SW480 (cell line): ENCODE measurements around the gene KCNAB1.
A peak's percentile ranks its signal among the peaks of the same experiment; 100 is the strongest.
"Not testable (repeated sequence)": the region's sequence is repeated elsewhere in the genome, so short reads cannot be mapped to it uniquely, and the experiment has no call there.

ENCODE experiments used
- DNase-seq: peaks from one replicate; pipeline ENCODE4 v3.0.0-alpha.2; 2016; ENCODE audit warnings: low spot score

KCNAB1 gene

DNA sequence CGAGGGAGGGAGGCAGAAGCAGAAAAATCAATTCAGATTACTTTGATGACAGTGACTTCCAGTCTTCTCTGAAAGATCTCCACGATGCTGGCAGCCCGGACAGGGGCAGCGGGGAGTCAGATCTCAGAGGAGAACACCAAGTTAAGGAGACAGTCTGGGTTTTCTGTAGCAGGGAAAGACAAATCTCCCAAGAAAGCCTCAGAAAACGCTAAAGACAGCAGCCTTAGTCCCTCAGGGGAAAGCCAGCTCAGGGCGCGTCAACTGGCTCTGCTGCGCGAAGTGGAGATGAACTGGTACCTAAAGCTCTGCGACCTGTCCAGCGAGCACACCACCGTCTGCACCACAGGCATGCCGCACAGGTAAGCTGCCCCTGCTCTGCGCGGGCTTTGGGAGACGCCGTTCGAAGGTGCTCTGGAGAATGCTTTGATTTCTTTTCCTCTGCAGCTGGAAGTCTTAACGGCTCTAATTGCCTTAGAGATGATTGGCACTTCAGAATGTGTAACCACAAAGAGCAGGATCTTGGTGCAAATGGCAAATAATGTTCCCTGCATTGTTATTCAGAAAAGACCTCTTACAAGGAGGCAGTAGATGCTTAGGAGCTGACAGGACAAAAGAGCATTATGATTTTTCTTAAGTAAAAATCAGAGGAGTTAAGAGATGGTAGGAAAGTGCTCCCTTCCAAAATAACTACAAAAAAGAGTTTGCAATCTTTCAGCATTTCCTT lies at the start of gene KCNAB1:
Gene KCNAB1 (plus strand): TSS at position 51 of the 724 bp plus-strand sequence.
- no peak for DNase-seq

DNA sequence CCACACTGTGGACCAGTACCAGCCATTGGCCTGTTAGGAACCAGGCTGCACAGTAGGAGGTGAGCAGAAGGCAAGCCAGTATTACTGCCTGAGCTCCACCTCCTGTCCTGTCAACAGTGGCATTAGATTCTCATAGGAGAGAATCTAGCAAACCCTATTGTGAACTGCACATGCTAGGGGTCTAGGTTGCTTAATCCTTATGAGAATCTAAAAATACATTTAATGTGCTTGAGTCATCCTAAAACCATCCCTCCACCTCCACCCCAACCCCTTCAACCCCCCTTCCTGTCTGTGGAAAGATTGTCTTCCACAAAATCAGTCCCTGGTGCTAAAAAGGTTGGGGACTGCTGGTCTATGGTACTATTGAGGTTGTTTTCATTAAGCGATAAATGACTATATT lies 49.3 kb upstream of the KCNAB1 start:
- no peak for DNase-seq

DNA sequence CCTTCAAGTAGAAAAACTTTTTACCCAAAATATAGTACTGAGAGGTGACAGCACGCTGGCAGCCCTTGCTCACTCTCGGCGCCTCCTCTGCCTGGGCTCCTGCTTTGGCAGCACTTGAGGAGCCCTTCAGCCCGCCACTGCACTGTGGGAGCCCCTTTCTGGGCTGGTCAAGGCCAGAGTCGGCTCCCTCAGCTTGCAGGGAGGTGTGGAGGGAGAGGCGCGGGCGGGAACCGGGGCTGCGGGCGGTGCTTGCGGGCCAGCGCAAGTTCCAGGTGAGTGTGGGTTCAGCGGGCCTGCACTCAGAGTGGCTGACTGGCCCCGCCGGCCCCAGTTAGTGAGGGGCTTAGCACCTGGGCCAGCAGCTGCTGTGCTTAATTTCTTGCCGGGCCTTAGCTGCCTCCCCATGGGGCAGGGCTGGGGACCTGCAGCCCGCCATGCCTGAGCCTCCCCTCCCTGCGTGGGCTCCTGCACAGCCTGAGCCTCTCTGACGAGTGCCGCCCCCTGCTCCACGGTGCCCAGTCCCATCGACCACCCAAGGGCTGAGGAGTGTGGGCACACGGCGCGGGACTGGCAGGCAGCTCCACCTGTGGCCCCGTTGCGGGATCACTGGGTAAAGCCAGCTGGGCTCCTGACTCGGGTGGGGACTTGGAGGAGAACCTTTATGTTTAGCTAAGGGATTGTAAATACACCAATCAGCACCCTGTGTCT lies 47.3 kb upstream of the KCNAB1 start:
- not testable (repeated sequence) for DNase-seq

DNA sequence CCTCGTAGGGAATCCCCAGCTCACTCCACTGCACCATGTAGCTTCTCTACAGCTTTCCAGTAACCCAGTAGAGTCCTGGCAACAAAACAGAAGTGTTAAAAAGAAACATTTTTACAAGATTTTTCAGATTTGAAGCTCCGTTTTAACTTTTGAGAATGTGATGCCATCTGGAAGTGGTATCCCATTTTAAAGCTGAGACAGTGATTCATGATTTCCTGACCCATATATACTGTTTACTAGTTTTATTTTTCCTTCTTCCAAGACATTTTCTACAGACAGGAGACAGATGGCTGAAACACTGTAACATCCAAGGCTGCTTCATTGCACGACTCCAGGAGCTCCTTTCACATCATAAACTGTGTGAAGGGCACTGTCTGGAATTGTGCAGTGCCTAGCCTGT lies 30.3 kb upstream of the KCNAB1 start:
- no peak for DNase-seq

DNA sequence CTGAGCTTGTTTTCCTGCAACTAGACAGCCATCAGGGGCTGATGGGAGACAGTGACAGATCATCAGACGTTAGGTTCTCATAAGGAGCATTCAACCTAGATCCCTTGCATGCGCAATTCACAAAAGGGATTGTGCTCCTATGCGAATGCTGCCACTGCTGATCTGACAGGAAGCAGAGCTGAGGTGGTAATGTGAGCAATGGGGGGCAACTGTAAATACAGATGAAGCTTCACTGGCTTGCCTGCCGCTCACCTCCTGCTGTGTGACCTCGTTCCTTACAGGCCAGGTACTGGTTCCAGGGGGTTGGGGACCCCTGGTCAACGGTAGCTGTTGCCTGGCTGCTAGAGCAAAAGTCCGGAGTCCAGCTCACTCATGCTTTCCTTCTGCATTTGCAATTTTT lies 26.4 kb upstream of the KCNAB1 start:
- no peak for DNase-seq

DNA sequence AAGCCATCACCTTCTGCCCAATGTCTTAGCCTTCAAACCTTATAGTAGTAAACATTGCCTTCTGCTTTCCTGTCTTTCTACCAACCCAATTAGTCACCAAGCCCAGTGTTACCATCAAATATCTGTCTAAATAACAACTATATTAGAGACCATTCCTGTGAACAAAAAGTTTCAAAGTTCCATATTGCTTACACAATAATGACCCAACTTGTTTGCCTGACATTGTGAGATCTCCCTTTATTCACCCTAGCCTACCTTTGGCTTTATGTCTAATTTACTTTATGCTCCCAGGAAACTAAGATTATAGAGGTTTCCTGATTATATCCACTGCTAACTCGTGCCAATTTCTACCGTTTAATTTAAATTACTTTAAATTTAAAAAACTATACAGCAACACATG lies 26.0 kb upstream of the KCNAB1 start:
- DNase-seq = no peak

DNA sequence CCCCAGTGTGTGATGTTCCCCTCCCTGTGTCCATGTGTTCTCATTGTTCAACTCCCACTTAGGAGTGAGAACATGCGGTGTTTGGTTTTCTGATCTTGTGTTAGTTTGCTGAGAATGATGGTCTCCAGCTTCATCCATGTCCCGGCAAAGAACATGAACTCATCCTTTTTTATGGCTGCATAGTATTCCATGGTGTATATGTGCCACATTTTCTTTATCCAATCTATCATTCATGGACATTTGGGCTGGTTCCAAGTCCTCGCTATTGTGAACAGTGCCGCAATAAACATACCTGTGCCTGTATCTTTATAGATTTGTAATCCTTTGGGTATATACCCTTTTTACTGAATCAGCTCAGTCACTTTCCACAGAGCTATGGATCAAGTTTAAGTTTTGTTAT lies 24.7 kb upstream of the KCNAB1 start:
- DNase-seq = not testable (repeated sequence)

DNA sequence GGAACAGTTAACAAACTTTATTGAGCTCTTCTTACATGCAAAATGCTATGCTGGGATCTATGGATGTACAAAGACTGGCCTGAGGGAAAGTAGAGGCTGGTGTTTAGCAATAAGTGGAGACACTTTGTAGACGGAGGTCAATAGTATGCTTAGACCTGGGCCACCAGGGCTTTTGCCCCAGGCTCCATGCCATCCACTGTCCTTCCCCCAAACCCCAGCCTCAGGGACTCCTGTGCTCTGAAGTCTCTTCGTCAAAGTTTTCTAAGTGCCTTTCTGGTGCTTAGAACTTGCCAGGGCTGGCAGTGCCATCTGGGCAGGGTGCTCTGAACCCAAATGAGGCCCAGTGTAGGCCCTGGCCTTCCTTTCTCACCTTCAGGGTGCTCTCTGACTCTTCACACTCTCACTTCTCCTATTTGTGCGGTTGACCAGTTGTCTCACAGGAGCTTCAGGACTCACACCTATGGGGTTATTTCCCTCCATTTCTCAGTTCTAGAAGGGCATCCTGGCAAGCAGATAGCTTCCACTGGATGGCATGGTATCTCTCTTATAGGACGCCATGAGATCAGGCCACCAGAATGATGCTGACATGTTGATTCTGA lies 21.8 kb upstream of the KCNAB1 start:
- DNase-seq = no peak

DNA sequence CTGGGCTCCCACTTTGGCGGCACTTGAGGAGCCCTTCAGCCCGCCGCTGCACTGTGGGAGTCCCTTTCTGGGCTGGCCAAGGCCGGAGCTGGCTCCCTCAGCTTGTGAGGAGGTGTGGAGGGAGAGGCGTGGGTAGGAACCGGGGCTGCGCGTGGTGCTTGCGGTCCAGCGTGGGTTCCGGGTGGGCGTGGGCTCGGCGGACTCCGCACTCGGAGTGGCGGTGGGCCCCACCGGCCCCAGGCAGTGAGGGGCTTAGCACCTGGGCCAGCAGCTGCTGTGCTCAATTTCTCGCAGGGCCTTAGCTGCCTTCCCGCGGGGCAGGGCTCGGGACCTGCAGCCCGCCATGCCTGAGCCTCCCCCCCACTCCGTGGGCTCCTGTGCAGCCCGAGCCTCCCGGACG lies 21.0 kb upstream of the KCNAB1 start:
- DNase-seq = not testable (repeated sequence)

DNA sequence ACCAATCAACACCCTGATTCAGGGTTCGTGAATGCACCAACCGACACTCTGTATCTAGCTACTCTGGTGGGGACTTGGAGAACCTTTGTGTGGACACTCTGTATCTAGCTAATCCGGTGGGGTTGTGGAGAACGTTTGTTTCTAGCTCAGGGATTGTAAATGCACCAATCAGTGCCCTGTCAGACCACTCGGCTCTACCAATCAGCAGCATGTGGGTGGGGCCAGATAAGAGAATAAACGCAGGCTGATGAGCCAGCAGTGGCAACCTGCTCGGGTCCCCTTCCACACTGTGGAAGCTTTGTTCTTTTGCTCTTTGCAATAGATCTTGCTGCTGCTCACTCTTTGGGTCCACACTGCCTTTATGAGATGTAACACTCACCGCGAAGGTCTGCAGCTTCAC lies 20.4 kb upstream of the KCNAB1 start:
- not testable (repeated sequence) for DNase-seq

DNA sequence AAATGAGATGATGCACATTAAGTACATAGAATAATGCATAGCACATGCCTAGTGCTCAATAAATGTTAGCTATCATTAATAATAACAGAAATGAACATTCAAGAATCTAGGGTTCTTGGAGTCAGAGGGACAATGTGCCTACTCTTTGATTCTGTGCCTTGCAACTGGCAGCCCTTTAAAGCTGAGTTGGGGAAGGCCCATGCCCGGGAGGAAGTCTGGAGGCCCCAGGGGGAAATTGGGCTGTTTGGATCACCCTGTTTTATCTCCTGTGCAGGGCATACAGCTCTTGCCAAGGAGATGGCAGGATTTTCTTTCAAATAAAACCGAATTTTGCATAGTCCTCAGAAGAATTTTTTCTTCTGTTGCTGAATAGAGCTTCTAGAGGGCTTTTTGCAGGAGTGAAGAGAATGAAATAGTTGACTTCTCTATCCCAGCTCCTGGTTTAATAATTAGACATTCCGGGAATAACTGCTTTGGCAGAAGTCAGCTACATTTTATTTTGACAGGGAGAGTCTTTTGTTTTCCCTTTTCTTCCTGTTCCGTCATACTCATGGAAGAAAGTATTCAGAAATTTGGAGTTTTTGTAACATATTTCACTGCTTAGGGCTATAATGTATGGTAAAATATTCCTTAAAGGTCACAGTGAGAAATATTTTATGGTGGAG lies 18.0 kb upstream of the KCNAB1 start:
- no peak for DNase-seq

DNA sequence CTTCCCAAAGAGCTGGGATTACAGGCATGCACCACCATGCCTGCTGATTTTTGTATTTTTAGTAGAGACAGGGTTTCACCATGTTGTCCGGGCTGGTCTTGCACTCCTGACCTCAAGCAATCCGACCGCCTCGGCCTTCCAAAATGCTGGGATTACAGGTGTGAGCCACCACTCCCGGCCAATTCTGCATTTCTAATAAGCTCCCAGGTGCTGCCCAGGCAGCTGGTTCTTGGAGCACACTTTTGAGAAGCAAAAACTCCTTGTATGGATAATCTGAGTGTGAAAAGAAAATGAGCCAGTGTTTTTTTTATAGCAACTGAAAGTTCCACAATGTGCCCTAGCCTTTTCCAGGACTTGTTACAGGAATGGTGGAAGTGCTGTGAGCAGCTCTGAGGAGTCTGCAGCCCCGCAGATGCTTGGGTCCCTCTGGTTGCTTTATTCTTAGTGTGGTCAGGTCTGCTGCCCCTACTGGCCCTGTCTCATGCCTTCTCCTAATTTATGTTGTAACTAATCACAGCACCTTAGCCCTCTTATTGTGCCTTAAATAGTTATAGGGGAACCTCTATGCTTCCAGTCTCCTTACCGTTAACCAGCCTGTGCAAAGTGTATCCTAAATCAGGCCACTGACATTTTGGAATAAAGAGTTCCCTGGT lies 13.5 kb upstream of the KCNAB1 start:
- DNase-seq = no peak

DNA sequence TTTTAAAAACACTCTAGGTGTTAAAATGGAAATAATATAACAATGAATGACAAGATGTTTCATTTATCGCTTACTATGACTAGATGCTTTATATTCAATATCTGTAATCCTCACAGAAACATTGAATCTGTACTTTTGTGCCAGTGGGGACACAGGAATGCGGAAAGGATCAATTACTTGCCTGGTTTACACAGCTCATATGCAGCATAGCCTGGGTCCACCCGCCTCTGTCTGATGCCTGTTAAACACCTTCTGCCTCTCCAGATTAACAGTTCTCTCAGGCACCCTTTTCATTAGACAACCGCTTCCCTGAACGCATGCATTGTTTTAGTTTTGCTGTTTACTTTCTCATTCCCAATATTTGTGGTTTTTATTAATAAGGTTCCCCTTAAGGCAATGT lies 12.9 kb upstream of the KCNAB1 start:
- no peak for DNase-seq

DNA sequence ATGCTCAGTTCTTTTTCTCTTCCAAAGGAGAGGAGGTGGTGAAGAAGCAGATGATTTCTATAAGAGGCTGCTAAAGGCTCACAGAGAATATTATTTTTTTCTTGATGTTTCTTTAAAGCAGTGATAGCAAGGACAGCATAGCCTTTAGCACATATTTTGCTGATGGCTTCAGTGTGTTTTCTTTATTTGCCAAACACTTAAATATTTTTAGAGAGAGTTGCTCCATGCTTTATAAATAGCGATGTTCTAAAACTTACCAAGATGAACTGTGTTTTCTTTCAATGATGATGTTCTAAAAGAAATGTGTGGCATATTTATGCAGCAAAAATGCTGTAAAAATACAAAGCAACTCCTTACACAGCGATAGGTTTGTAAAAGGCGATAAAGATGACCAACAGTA lies 11.8 kb upstream of the KCNAB1 start:
- no peak for DNase-seq

DNA sequence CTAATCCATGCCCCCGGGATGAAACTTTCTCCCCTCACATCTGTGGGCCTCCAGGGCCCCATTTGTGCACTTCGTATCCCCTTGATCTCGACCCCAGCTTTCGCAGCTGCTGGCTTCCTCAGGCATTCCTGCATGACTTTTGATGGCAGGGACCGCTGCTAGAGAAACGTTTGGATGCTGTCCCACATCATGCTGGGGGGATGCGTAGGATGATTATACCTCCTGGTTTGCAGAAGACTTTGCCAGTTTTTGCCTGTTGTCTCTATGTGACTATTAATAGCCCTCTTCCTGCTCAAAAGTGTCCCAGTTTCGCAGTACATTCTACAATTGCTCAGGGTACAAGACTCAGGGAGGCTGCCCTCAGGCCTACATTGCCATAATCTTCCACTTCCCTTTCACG lies 10.4 kb upstream of the KCNAB1 start:
- DNase-seq = no peak

DNA sequence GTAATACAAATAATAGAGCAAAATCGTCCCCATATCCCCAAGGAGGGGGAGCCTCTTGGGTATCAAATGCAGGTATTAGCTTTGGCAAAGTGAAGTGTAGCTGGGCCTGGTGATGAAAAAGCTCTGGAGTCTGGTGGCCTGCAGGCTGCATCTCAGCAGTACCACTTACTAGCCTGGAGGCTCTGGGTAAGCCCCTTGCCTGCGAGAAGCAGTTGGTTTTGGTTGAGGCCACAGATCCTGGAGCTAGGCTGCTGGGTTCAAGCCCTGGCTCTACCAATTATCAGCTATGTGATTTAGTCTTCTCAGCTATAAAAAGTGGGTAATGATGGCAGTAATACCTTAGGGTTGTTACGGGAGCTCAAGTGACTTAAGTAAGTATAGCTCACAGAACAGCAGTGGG lies 6.1 kb downstream of the KCNAB1 start:
- DNase-seq = no peak

DNA sequence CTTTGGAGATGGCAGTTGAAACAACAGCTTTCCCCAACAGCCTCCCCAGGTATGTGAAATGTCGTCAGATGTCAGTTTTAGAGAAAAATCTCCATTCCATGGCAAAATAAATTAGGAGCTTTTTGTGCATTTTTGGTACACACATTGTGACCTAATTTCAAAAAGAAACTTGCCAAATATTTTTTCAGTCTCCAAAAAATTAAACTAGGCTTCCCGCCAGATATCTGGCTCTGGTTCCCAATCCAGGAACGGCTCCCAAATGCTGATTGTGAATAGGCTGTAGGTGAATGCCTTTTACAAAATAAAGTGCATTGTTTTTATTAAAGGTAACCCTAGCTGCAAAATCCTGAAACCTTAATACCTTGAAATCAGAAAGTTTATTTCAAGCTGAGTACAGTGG lies 10.9 kb downstream of the KCNAB1 start:
- DNase-seq = no peak

DNA sequence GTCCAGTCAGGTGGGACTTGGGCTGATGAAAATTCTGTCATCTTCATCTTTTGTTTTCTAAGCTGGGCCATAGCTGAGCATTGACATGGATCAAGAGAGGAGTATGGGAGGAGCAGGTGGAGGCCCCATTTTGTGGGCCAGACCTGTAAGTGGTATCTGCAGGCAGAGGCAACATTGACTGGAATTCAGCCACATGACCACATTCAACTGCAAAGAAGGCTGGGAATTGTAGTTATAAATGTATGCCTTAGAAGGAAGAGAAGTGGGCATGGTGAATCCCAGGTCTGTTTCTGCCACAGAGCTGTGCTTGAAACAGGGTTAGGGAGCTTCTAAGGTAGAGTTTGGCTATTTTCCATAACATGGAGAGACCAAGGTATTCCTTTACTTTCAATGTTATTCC lies 11.4 kb downstream of the KCNAB1 start:
- no peak for DNase-seq

DNA sequence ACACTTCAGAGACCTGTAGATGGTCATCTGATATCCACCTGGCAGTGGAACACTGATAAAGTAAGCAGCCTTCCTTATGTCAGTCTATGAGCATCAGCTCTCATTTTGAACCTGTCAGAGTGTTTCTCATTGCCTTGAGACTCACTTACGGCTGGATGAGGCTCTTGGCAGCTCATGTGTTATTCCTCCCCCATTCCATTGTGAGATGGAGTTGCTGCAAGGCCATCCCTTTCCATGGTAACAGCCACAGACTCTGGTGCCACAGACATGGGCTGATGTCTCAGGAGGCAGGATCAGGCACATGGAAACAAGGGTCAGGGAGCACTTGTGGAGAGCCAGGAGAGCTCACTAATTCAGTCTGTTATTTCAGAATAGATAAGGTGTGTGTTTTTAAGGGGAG lies 11.9 kb downstream of the KCNAB1 start:
- DNase-seq = no peak

DNA sequence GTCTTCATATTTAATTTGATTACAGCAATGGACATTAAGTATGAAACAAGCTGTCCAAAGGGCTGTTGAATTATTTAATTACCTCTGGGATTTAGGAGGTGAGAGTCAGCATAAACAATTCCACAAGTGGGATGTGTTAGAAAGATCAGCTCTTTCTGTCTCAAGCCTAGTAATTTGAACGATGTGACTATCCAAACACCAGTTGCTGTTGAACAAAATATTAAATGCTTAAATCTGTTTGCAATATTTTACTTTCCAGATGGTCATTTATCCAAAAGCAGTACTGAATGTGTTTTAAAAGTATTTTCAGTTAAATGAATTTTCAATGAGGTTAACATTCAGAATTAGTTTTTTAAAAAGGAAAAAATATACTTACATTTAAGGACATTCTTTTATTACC lies 12.7 kb downstream of the KCNAB1 start:
- DNase-seq = no peak

DNA sequence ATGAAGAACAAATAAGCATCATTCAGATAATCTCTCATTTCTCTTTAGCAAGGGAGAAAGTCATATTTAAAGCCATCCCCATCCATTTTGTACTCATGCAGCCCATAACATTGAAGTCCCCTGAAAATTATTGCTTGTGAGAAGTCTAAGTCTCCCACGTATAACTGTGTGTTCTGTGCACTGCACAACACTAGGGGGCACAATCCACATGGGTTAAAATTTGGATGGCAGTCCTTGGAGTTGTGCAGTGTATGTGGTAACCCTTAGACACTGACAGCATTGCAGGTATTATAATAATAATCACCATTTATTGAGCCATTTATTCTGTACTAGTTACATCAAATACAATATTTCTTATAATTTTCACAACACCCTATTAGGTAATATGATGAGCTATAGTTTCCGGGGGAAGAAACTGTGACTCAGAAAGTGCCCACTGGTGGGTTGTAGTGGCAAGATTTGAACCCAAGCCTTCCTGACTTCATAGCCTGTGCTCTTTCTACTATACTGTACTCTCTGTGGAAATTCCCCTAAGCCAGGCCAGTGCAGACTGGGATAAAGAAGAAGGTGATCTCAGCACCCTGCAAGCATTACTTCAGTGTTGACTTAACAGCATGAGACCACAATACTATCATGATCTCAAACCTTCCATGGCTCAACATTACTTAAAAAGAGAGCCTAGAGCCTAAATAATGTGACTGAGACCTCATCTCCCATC lies 15.7 kb downstream of the KCNAB1 start:
- DNase-seq = peak; percentile 11

DNA sequence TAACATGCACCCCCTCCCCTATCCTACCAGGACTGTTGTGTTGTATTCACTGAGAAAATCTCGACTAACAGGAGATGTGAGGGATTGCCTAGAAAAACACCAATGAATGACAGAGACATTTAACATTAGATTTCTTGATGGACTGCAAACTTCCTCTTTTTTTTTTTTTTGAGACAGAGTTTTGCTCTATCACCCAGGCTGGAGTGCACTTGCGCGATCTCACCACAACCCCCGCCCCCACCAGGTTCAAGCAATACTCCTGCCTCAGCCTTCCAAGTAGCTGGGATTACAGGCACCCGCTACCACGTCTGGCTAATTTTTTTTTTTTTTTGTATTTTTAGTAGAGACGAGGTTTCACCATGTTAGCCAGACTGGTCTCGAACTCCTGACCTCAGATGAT lies 17.0 kb downstream of the KCNAB1 start:
- not testable (repeated sequence) for DNase-seq
